ENCODE results near the gene DNAH3.
"Not testable (repeated sequence)": the region's sequence is repeated elsewhere in the genome, so short reads cannot be mapped to it uniquely, and the experiment has no call there.

The DNAH3 gene

GRCh38 chr16:21075252-21075651, 75.4 kb downstream of the DNAH3 start:
- no peak for DNase-seq (ENCODE audit: low read depth, low spot score)

GRCh38 chr16:21072976-21073375, 77.7 kb downstream of the DNAH3 start:
- DNase-seq (ENCODE audit: low read depth, low spot score) = no peak

GRCh38 chr16:21071741-21072140, 78.9 kb downstream of the DNAH3 start:
- DNase-seq (ENCODE audit: low read depth, low spot score) = no peak

GRCh38 chr16:21070564-21070963, 80.1 kb downstream of the DNAH3 start:
- DNase-seq (ENCODE audit: low read depth, low spot score) = no peak

GRCh38 chr16:21069986-21070385, 80.7 kb downstream of the DNAH3 start:
- DNase-seq (ENCODE audit: low read depth, low spot score) = no peak

- no peak for DNase-seq (ENCODE audit: low read depth, low spot score)
These were observed 86.4 kb downstream of the DNAH3 start for GRCh38 chr16:21064203-21064602.

GRCh38 chr16:21063314-21063713, 87.3 kb downstream of the DNAH3 start:
- DNase-seq (ENCODE audit: low read depth, low spot score) = not testable (repeated sequence)

GRCh38 chr16:21060027-21060510, 90.6 kb downstream of the DNAH3 start:
- no peak for DNase-seq (ENCODE audit: low read depth, low spot score)

- no peak for DNase-seq (ENCODE audit: low read depth, low spot score)
These were observed 92.8 kb downstream of the DNAH3 start for GRCh38 chr16:21057875-21058274.

GRCh38 chr16:21056396-21056795, 94.2 kb downstream of the DNAH3 start:
- DNase-seq (ENCODE audit: low read depth, low spot score) = no peak

GRCh38 chr16:21055738-21056137, 94.9 kb downstream of the DNAH3 start:
- not testable (repeated sequence) for DNase-seq (ENCODE audit: low read depth, low spot score)

GRCh38 chr16:21053590-21053989, 97.1 kb downstream of the DNAH3 start:
- no peak for DNase-seq (ENCODE audit: low read depth, low spot score)

- DNase-seq (ENCODE audit: low read depth, low spot score) = not testable (repeated sequence)
These were observed 102.3 kb downstream of the DNAH3 start for GRCh38 chr16:21048091-21048912.

- DNase-seq (ENCODE audit: low read depth, low spot score) = no peak
These were observed 112.4 kb downstream of the DNAH3 start for GRCh38 chr16:21038197-21038596.

GRCh38 chr16:21037736-21038135, 112.9 kb downstream of the DNAH3 start:
- DNase-seq (ENCODE audit: low read depth, low spot score) = no peak

- no peak for DNase-seq (ENCODE audit: low read depth, low spot score)
These were observed 113.5 kb downstream of the DNAH3 start for GRCh38 chr16:21037168-21037567.

- no peak for DNase-seq (ENCODE audit: low read depth, low spot score)
These were observed 114.2 kb downstream of the DNAH3 start for GRCh38 chr16:21036471-21036870.

GRCh38 chr16:21033704-21034103, 116.9 kb downstream of the DNAH3 start:
- DNase-seq (ENCODE audit: low read depth, low spot score) = no peak

- no peak for DNase-seq (ENCODE audit: low read depth, low spot score)
These were observed 117.4 kb downstream of the DNAH3 start for GRCh38 chr16:21033264-21033663.

GRCh38 chr16:21028728-21029127, 121.9 kb downstream of the DNAH3 start:
- DNase-seq (ENCODE audit: low read depth, low spot score) = no peak

GRCh38 chr16:21026846-21027245, 123.8 kb downstream of the DNAH3 start:
- DNase-seq (ENCODE audit: low read depth, low spot score) = no peak

GRCh38 chr16:21023509-21024202, 127.0 kb downstream of the DNAH3 start:
- peak; percentile 27 for DNase-seq (ENCODE audit: low read depth, low spot score)

GRCh38 chr16:21021316-21021715, 129.3 kb downstream of the DNAH3 start:
- DNase-seq (ENCODE audit: low read depth, low spot score) = no peak
